PC-3 (cell line): ENCODE measurements around the gene GREB1L.

Source experiments
- EZH2 ChIP-seq: fragments of 300-600 bp; sonication (generic); IDR thresholded peaks from one replicate; pipeline ENCODE4 v1.6.1; 2017; ENCODE audit warnings: antibody characterized with exemption, mild to moderate bottlenecking, low read length; ENCODE audit not compliant: unreplicated experiment
- EZH2phosphoT487 ChIP-seq: fragments of 300-600 bp; sonication (generic); IDR thresholded peaks from 2 replicates; pipeline ENCODE4 v1.6.1; 2018; ENCODE audit warnings: mild to moderate bottlenecking, antibody characterized with exemption, low read length, borderline replicate concordance
- TF ChIP-seq, protein P1 (sequence below): fragments of 300-600 bp; sonication (generic); conservative IDR thresholded peaks from 2 replicates; pipeline ENCODE4 v1.5.1; 2017; ENCODE audit warnings: antibody characterized with exemption, low read depth, mild to moderate bottlenecking, low read length

DNA sequence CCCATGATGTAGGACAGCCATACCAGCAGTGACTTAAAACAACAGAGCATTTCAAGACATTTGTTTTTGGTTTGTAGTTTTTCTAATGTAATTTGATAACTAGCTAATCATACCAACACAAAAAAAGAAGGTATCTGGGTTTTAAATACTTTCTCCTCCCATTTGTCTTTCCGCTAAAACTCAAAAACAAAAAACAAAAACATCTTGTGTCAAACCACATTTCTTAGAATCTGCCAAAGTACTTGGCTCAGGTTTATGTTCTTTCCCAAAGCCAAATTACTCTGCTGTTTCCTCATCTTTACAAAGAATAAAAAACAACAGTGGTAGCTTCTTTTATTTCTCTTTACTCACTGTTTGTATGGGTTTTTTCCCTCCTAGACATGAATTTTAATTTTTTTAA is 71.5 kb downstream of the GREB1L start:
- TF ChIP-seq, protein P1, sequence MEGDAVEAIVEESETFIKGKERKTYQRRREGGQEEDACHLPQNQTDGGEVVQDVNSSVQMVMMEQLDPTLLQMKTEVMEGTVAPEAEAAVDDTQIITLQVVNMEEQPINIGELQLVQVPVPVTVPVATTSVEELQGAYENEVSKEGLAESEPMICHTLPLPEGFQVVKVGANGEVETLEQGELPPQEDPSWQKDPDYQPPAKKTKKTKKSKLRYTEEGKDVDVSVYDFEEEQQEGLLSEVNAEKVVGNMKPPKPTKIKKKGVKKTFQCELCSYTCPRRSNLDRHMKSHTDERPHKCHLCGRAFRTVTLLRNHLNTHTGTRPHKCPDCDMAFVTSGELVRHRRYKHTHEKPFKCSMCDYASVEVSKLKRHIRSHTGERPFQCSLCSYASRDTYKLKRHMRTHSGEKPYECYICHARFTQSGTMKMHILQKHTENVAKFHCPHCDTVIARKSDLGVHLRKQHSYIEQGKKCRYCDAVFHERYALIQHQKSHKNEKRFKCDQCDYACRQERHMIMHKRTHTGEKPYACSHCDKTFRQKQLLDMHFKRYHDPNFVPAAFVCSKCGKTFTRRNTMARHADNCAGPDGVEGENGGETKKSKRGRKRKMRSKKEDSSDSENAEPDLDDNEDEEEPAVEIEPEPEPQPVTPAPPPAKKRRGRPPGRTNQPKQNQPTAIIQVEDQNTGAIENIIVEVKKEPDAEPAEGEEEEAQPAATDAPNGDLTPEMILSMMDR, result no peak
- no peak for TF ChIP-seq EZH2
- no peak for TF ChIP-seq EZH2phosphoT487
